GM19023 (cell line): ENCODE data around the gene PPP2R2B.
"Not testable (repeated sequence)": the region's sequence is repeated elsewhere in the genome, so short reads cannot be mapped to it uniquely, and the experiment has no call there.

Experiments used
- ATAC-seq: cut with Tn5 transposase; IDR thresholded peaks from one replicate; pipeline ENCODE4 v1.9.1; 2021; ENCODE audit warnings: mild to moderate bottlenecking, moderate library complexity; ENCODE audit not compliant: unreplicated experiment

PPP2R2B gene

GRCh38 chr5:146623666-146624065, 254.9 kb downstream of the PPP2R2B start:
- no peak for ATAC-seq

DNA sequence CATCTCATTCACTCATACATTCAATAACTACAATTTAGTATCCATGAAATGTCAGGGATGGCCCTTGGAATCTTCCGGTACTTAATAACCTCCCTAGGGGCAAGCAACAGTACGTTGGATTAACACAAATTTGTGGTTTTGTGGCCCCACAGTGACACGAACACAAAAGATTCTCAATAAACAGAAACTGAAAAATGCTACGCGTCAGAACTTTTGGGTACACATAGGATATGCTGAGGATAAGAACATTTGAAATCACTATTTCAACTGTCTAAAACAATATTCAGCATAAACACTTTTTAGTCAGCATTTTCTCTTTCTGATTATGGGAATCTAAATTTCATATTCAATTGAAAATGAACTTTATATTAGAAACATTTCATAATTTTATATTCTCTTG, 255.5 kb downstream of the PPP2R2B start:
- ATAC-seq, result no peak

- no peak for ATAC-seq
Observed at GRCh38 chr5:146622391-146622790, 256.2 kb downstream of the PPP2R2B start.

DNA sequence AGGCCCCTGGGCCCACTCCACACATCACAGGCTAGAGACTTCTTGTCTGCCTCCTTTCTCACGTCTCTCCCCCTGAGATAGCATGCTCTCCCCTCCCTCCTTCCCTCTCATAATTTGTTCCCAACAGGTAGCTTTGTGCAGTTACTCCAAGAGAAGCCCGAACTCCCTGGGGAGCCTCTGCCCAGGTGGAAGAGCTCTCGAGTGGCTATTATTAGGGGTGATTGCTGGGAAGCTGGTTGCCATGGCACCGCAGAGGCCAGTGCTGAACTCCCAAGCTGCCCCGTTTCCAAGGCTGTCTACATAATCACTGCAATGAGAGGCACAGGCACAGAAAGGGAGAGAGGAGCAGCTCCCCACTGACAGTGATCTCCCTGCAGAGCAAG, 257.9 kb downstream of the PPP2R2B start:
- no peak for ATAC-seq

GRCh38 chr5:146620031-146620668, 258.4 kb downstream of the PPP2R2B start:
- ATAC-seq, result no peak

DNA sequence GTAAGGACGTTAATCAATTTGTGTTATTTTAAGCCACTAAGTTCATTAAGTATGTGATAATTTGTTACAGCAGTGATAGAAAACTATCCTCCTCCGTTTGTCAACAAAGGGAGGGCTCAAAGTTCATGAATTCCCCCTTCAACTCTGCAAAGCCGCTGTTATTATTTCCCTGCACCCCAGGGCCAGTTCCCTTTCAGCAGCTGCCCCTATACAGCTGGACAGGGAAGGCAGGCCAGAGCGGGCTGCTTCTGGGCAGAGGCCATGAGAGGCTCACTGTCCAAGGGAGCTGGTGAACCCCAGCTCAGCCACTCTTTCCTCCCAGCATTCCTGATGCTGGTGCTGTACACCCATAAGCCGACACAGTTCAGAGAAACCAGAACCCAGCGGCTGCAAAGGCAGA, 260.1 kb downstream of the PPP2R2B start:
- no peak for ATAC-seq

DNA sequence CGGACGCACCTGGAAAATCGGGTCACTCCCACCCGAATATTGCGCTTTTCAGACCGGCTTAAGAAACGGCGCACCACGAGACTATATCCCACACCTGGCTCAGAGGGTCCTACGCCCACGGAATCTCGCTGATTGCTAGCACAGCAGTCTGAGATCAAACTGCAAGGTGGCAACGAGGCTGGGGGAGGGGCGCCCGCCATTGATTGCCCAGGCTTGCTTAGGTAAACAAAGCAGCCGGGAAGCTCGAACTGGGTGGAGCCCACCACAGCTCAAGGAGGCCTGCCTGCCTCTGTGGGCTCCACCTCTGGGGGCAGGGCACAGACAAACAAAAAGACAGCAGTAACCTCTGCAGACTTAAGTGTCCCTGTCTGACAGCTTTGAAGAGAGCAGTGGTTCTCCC, 268.8 kb downstream of the PPP2R2B start:
- not testable (repeated sequence) for ATAC-seq

GRCh38 chr5:146607659-146608332, 270.8 kb downstream of the PPP2R2B start:
- no peak for ATAC-seq

- ATAC-seq, result no peak
Observed at GRCh38 chr5:146606893-146607292, 271.7 kb downstream of the PPP2R2B start.

- ATAC-seq, result no peak
Observed at GRCh38 chr5:146600376-146600775, 278.2 kb downstream of the PPP2R2B start.

DNA sequence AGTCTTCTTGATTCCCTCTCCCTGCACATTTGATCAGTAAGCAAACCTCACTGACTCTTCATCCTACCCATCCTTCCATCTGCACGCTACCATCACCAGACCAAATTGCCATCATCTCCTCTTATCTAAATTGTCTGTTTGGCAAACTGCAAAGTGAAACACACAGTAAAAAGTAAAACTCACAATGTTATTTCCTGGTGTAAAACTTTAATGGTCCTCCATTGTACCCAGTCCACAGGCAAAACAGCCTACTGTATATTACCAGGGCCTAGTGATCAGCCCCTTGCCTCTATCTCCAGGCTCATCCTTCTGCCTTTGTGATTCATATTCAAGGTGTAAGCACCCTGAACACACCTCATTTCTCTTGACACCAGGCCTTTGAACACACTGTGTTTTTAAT, 279.3 kb downstream of the PPP2R2B start:
- ATAC-seq, result no peak

GRCh38 chr5:146595088-146595487, 283.5 kb downstream of the PPP2R2B start:
- ATAC-seq, result no peak

- ATAC-seq, result no peak
Observed at GRCh38 chr5:146592352-146592751, 286.2 kb downstream of the PPP2R2B start.

- no peak for ATAC-seq
Observed at GRCh38 chr5:146589028-146589345, 289.6 kb downstream of the PPP2R2B start.

GRCh38 chr5:146588331-146589027, 290.1 kb downstream of the PPP2R2B start:
- no peak for ATAC-seq

- no peak for ATAC-seq
Observed at GRCh38 chr5:146586752-146587151, 291.8 kb downstream of the PPP2R2B start.

DNA sequence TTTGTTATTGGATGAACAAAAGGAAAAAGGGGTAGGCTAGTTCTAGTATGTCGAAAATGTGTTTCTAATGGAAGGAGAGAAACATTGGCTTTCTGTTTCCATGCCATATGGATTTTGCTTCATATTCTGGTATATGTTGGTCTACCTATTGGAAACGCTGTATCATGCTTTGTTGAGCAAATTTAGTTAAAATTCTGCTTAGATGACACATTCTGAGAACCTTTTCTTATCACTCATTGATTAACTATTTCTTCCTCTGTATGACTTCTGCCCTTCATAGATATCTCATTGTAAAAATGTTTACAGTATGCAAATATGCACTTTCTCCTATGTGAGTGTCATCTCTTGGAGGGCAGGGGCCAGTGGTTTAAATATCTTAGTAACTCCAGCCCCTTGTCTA, 293.8 kb downstream of the PPP2R2B start:
- no peak for ATAC-seq

DNA sequence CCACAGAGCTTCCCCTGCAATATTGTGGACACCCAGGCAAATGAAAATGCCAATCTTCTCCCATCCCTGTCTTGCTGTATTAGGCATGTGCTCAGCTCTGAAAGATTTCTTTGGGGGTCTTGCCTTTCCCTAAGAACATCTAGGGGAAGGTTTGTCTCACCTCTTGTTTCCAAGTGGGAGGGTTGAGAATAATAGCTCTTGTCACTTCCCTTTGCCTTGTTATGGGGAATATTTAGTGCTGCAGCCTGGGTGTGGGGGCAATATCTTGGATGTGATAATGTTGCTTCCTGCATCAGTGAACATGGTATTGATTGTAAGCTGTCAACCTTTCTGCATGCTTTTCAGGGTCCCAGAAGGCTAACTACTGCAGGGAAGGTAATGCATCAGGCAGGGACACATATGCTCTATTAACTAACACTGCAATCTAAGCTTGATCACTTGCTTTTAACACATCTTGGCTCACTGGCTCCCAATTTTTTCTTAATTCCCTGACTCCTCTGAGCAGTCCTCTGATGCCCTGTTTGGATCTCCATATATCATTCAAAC, 296.4 kb downstream of the PPP2R2B start:
- ATAC-seq, result no peak

DNA sequence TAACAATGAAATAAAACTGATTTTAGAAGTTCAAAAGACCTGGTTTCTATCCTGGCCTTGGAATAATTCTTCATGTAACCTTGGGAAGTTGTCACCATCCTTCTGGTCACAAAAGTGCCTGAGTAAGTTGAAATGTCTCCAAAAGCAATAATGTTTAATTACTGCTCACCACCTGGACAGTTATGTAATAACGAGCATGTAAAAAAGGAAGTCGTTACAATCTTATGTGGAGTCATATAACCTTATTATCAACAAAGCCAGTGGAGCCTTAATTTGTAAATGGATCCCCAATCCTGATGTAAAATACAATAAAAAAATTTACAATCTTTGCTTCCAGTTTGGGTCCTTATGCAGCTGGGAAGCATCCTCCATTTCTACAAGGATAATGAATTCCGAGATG, 298.3 kb downstream of the PPP2R2B start:
- no peak for ATAC-seq

GRCh38 chr5:146574713-146575112, 303.8 kb downstream of the PPP2R2B start:
- ATAC-seq, result no peak

DNA sequence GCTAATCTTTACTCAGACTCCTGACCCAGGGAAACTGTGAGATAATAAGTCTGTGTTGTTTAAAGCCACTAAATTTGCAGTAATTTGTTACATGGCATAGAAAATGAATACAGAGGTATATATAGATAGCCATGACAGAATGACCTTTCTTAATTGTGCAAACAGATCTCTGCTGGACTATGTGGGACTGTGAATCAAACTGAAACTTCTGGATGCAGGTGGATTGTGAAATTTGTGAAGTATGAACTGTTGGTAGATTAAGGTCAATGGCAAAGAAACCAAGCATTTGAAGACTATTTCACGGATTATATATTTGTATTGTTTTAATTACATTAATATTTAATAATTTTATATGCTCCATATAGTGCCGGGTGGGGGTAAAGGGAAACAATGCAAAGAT, 310.4 kb downstream of the PPP2R2B start:
- no peak for ATAC-seq

GRCh38 chr5:146565764-146566367, 312.7 kb downstream of the PPP2R2B start:
- peak; percentile 93 for ATAC-seq
